Measurements from ENCODE around the gene ADAMTSL4. TPM values are rescaled to one million over a fixed set of nuclear protein-coding genes. Genes with fewer than 3 reads are reported as not detected.

ADAMTSL4 gene
- total RNA-seq, 1 experiment from 2014 or later: 4.3 TPM

DNA sequence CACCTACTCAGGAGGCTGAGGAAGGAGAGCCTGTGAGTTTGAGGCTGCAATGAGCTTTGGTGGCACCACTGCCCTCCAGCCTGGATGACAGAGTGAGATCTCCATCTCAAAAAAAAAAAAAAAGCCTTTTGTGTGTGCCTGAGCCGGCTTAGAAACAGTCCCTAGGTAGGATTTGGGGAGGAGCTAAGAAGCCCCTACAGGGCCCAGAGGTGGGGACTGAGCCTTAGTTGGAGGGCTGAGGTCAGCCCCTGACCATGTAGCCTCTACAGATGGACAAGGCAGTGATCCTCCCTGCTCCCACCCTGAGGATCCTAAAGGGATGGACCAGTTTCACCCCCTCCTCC, 2.5 kb downstream of the ADAMTSL4 start:
- Histone ChIP-seq H3K4me2 (ENCODE audit: low read length) (no peak overlapping the region), H3K79me2 (ENCODE audit: insufficient read depth, low read length) (no peaks in the 10 kb centered on the region), H2AFZ (ENCODE audit: low read depth, low read length, poor library complexity, severe bottlenecking) (no peak overlapping the region), H3K36me3 (ENCODE audit: control insufficient read depth in 1 of 2, insufficient read depth in 2 of 2, low read length in 2 of 2) (no peaks in the 10 kb centered on the region), H3K4me3 (replicated peaks in 1 of 2; ENCODE audit: low read depth in 1 of 2, low read length in 2 of 2) (no peak overlapping the region), H3K9ac (ENCODE audit: low read length) (no peak overlapping the region), H3K9me3 (ENCODE audit: control insufficient read depth in 1 of 2, insufficient read depth in 1 of 2, low read depth in 1 of 2, low read length in 2 of 2) (no peaks in the 10 kb centered on the region), H3K9me2 (ENCODE audit: insufficient read depth) (no peaks in the 10 kb centered on the region), H3K27ac (ENCODE audit: low read depth, low read length) (no peak overlapping the region), H3K27me3 (ENCODE audit: insufficient read depth, low read length) (no peaks in the 10 kb centered on the region), H4K20me1 (ENCODE audit: insufficient read depth) (no peaks in the 10 kb centered on the region), H3K4me1 (ENCODE audit: control insufficient read depth in 1 of 2, insufficient read depth in 2 of 2, low read length in 2 of 2) (peaks cover 10 to 25% of the 10 kb centered on the region in 2 experiments; a peak in 3 of 4 replicates)
- no peak for TF ChIP-seq ZFX (IDR thresholded peaks at IDR 0.05)
- no peak for TF ChIP-seq ZNF274 (IDR thresholded peaks at IDR 0.05; ENCODE audit: low read depth, low read length)
- TF ChIP-seq, protein P1, sequence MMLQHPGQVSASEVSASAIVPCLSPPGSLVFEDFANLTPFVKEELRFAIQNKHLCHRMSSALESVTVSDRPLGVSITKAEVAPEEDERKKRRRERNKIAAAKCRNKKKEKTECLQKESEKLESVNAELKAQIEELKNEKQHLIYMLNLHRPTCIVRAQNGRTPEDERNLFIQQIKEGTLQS (IDR thresholded peaks at IDR 0.05): no peak
- TF ChIP-seq, protein P2, sequence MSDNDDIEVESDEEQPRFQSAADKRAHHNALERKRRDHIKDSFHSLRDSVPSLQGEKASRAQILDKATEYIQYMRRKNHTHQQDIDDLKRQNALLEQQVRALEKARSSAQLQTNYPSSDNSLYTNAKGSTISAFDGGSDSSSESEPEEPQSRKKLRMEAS (IDR thresholded peaks at IDR 0.05): no peak
- TF ChIP-seq SIN3A (IDR thresholded peaks at IDR 0.05; ENCODE audit: low read depth): no peak
- TF ChIP-seq, protein P3, sequence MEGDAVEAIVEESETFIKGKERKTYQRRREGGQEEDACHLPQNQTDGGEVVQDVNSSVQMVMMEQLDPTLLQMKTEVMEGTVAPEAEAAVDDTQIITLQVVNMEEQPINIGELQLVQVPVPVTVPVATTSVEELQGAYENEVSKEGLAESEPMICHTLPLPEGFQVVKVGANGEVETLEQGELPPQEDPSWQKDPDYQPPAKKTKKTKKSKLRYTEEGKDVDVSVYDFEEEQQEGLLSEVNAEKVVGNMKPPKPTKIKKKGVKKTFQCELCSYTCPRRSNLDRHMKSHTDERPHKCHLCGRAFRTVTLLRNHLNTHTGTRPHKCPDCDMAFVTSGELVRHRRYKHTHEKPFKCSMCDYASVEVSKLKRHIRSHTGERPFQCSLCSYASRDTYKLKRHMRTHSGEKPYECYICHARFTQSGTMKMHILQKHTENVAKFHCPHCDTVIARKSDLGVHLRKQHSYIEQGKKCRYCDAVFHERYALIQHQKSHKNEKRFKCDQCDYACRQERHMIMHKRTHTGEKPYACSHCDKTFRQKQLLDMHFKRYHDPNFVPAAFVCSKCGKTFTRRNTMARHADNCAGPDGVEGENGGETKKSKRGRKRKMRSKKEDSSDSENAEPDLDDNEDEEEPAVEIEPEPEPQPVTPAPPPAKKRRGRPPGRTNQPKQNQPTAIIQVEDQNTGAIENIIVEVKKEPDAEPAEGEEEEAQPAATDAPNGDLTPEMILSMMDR (IDR thresholded peaks at IDR 0.05 in 2 of 3, conservative IDR thresholded peaks at IDR 0.05 in 1 of 3; ENCODE audit: borderline replicate concordance in 1 of 3, insufficient read depth in 1 of 3, low read depth in 2 of 3, low read length in 2 of 3): no peak
- no peak for TF ChIP-seq EZH2 (IDR thresholded peaks at IDR 0.05)
- no peak for TF ChIP-seq SP1 (IDR thresholded peaks at IDR 0.05; ENCODE audit: low read depth)
- TF ChIP-seq YY1 (IDR thresholded peaks at IDR 0.05; ENCODE audit: extremely low read depth, insufficient replicate concordance, low read depth, low read length): no peak
- TF ChIP-seq SRF (IDR thresholded peaks at IDR 0.05; ENCODE audit: low read depth): no peak
- no peak for TF ChIP-seq POLR2AphosphoS5 (IDR thresholded peaks at IDR 0.05; ENCODE audit: low read depth, low read length)
- TF ChIP-seq ELF1 (IDR thresholded peaks at IDR 0.05; ENCODE audit: borderline replicate concordance, low read depth): no peak
- TF ChIP-seq EGR1 (IDR thresholded peaks at IDR 0.05; ENCODE audit: low read depth): no peak
- no peak for TF ChIP-seq EZH2phosphoT487 (IDR thresholded peaks at IDR 0.05; ENCODE audit: borderline replicate concordance)
- no peak for TF ChIP-seq POLR2A (IDR thresholded peaks at IDR 0.05; ENCODE audit: borderline replicate concordance, extremely low read depth, insufficient read depth, insufficient read length)
- intact Hi-C loops (cut with micrococcal nuclease): no loop called here
- no TSS peak for BruUV-seq (replicated peaks)
- ChIA-PET CTCF (interaction anchor here (1.2 to 2.5 kb wide), 2 partner anchors 9 to 20 kb away, joined by 6 to 29 read pairs; no protein-coding TSS in a partner anchor), RAD21 (ENCODE audit: low non-redundant PET in 1 of 2, low total read pairs in 2 of 2, uncharacterized antibody in 2 of 2, unreplicated experiment in 2 of 2) (no interaction called here), POLR2A (no interaction called here)
- DNase-seq (ENCODE audit: low read depth, low spot score) (no peak), ATAC-seq (no peak)
